HG03575 (cell line): ENCODE data around the gene SEMA3B.
"Not testable (repeated sequence)": the region's sequence is repeated elsewhere in the genome, so short reads cannot be mapped to it uniquely, and the experiment has no call there.

Source experiments
- ATAC-seq: cut with Tn5 transposase; IDR thresholded peaks from one replicate; pipeline ENCODE4 v1.9.1; 2021; ENCODE audit not compliant: unreplicated experiment, insufficient number of reproducible peaks, low FRiP score; ENCODE audit errors: extremely low read depth

SEMA3B gene

DNA sequence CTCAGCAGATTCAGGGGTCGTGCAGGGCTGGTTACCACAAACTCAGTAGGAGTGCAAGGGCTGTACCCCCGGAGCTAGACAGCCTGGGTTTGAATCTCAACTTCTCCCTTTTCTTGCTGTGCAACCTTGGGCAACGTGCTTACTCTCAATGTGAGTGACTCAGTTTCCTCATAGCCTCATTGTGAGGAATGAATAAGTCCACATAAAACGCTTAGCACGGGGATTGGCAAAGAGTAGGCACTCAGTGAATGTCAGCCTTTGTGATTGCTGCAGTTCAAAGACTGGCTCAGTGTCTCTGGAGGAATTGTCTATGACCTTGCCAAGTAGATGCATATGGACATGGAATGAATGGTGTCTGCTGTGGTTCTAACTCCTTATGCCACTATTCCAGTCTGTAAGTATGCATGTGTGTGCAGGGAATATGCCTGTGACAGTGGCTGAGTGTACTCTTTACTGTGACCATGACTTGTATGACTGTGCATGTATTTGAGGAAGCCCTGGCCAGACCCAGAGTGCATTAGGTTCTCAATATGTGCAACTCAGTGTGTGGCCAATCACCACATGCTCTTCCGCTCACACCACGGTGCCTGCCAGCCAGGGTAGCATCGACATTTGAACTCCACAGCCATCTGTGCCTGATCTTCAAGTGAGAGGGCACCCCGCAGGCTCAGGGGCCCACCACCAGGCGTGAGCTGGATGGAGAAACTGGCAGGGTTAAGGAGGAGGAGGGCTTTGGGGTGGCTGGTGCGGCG is 31.2 kb downstream of the SEMA3B start:
- no peak for ATAC-seq

DNA sequence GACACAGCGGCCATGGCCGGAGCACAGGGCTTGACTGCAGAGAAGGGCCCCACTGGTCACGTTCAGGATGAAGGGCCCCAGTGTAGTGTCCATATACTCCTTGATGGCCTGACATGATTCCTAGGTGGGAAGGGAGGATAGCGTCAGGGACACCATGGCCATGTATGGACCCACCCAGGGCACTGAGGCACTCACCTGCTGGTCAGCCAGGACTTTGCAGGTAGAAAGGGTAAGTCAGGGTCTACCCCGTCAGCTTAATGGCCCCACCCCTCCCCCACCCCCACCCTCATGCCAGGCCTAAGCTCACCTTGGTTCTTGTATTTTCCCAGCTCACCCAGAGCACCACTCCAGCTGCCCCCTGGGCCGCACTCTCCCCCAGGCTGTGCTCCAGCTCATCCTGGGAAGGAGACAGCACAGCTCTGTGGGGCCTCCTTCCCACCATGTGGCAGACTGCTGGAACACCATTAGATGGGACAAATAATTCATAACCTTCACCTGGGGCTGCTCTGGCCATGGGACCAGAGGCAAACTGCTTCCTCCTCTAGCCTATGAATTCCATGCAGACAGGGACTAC is 31.8 kb downstream of the SEMA3B start:
- no peak for ATAC-seq

DNA sequence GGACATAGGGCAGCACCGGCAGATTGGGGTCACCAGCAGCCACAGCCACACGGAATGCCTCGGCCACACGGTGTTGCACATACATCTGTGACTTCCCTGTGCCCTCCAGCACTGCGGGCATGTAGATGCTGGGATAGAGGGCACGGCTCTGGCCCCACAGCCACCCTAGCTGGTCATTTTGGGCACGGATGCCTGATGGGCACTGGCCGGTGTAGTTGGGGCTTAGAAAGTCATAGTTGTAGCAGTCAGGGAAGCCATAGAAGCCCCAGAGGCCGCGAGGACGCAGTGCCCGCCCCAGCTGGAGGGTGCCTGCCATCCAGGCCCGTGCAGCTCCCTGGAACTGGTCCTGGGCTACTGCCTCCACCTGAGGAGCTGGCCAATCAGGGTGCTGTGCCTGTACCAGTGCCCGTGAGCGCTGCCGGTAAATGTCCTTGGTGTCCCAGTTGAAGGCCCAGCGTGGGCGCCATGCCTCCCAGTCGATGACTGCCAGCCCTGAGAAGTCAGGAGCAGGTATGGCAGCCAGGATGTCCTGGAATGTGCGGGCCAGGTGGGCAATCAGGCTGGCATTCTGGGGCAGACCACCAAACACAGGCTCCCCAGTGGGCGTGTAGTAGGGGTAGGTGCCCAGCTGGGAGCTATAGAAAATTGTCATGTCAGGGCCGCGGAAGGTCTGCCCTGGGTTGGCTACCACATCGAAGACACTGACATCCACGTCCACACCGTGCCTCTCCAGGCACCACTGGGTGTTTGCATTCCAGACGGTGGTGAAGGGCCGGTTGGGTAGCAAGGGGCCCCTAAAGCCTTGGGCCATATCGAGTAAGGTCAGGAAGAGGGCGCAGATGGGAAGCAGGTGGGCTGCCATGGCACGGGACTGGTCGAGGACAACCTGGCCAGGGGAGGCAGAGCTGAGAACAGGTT is 33.4 kb downstream of the SEMA3B start:
- ATAC-seq = no peak

DNA sequence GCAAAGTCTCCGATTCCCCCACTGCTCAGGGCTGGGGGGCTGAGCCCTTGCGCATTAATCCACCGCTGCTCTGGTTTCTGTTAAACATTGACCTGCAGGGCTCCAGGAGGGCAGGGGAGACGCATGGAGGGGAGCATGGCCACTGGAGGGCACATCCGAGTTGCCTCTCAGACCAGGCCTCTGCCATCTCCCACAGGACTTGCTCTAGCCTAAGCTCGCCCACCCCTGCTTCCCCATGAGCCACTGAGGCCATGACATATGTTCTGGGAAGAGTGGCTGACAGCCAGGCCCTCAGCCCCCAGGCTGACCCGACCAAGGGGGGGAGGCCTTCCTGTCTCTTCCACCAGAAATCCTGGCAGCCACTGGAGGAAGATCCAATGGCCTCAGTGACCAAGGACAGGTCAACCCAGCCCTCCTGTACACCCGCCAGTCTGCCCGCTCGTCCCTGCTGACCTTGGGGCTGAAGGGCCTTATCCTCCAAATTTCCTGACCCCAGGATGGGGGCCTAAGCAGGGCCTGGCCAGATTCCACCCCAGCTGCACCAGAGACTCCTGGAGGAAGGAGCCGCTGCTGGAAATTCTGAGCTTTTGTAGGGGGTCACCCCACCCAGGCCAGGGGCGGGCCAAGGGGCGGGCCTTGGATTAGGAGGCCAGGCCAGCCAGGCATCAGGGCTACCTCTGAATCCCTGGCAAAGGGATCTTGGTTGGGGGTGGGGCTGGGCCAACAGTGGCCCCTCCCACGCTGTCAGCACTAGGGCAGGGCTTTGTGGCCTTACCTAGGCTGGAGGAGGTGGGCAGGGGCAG is 34.3 kb downstream of the SEMA3B start, which contains the start of gene HYAL1:
HYAL1 (minus strand) TSS at position 562 of the 803 bp plus-strand sequence. CDS start 618 bp downstream, outside the sequence.
- ATAC-seq = no peak

DNA sequence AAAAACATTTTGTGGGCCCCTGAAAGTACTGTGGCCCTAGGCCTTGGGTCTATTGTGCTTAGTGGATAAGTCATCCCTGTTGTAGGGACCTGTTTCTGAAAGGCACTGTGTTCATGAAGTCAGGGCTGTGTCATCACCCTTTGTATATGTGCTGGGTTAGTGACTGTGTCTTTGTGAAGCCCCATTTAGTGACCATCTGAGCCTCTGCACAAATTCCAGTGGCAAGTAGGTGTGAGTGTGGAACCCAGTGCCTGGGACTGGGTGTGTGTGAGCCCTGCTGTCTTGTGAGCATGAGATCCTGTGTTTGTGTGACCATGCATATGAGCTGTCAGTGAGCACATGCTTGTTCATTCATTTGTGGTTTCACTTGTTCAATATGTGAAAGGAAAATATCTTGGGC is 35.7 kb downstream of the SEMA3B start:
- no peak for ATAC-seq

DNA sequence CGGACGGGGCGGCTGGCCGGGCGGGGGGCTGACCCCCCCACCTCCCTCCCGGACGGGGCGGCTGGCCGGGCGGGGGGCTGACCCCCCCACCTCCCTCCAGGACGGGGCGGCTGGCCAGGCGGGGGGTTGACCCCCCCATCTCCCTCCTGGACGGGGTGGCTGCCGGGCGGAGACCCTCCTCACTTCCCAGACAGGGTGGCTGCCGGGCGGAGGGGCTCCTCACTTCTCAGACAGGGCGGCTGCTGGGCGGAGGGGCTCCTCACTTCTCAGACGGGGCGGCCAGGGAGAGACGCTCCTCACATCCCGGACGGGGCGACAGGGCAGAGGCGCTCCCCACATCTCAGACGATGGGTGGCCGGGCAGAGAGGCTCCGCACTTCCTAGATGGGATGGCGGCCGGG is 43.1 kb downstream of the SEMA3B start:
- not testable (repeated sequence) for ATAC-seq

DNA sequence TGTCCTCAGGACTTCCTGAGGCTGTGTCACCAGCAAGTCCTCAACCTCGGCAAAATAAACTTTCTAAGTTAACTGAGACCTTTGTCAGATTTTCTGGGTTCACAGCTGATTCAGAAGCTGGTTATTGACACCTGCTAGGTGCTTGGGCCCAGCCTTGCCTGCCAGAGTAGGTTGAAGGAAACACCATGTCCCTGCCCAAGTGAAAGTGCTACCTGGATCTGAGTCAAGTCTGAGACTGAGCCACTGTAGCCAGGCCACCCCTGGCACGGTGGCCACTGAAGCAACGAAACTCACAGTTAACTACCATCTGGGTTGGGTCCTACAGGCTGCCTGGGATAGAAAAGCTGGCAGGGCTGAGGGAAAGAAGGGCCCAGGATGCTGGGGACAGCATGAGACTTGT is 45.4 kb downstream of the SEMA3B start:
- no peak for ATAC-seq

DNA sequence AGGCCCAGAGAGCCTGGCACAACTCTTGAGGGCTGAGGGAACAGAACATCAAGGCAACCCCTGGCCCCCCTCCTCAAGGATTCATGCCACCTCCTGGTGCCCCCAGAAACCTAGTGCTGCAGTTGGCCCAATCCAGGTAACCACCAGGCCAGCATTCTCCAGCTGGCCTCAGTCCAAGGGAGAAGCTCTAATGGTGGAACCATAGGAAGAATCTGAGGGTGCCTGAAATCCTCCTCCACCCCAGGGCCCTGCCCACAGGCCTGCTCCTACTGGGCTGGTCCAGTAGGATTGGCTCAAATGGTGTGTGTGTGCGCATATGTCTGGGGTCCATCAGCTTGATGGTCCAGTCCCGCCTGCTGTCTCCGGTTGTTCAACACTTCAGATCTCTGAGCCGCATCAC is 45.9 kb downstream of the SEMA3B start:
- ATAC-seq = no peak

DNA sequence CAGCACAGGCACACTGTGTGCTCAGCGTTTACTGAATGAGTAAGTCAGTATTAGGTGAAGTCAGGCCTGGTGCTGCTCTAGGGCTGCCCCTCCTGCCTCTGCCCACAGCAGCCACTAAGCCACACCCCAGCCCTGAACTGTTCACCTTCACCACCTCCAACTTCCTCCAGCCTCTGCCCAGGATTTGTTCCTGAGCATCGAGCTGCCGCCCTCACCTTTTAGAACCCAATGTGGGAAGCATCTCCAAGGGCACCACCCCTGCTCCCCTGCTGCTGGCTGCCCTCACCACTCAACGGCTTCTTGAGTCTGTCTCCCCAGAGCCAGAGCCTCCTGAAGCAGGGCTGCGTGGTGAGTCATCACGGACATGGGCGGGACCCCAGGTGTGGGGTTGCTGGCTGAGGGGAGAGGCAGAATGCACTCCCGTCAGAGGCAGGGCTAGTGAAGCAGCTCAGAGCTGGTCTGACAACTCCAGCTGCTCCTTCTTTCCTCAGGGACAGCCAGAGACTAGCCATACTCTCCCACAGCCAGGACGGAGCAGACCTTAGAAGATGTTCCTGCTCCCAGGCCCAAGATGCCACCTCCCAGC is 47.8 kb downstream of the SEMA3B start:
- ATAC-seq = no peak

DNA sequence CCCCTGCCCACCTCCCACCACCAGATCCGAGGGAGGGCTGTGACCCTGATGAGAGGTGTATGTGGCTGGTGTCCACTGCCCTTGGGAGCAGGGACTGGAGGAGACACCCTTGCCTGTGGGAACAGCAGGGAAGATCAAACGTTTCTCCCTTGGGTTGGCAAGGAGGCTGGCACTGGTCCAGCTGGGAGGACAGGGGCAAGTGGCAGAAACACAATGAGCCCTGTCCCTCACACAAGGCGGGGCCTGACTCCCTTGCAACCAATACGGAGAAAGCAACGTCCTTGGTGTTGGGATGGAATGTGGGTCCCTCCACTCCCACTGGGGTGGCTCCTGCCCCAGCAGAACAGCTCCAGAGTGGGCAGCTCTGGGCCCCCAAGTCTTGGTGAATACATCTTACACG is 48.4 kb downstream of the SEMA3B start:
- no peak for ATAC-seq

DNA sequence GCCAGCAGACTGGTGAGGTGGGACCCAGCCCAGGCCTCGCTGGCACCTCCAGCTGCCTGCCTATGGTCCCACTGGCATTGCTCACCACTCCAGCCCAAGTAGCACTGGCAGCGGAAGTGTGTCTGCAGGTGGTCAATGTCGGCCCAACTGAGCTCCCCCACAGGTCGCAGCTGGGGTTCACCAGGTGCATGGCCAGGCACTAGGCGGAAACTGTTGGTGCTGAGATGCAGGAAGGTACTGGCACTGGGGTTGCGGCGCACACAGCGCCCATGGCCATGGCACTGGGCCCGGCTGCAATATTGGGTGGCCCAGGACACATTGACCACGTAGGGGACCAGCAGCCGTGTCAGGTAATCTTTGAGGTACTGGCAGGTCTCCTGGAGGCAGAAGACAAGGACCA is 49.2 kb downstream of the SEMA3B start:
- no peak for ATAC-seq

DNA sequence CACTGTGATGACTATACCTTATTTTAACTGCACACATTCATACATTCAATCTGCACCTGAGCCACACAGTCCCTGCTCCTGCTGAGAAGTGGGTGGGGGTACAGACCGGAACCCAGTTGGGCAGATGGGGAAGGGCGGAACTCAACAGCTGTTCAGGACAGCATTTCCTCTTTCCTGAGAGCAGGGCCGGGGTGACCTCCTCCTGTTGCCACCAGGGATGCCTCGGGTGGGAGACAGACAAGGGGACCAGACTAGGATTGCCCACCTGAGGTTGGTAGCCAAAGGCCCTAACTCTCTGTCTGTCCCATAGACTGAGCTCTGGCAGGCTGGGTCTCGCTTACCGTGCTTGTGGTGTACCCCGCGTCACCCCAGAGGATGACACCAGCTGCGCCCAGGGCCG is 49.7 kb downstream of the SEMA3B start:
- ATAC-seq = no peak

DNA sequence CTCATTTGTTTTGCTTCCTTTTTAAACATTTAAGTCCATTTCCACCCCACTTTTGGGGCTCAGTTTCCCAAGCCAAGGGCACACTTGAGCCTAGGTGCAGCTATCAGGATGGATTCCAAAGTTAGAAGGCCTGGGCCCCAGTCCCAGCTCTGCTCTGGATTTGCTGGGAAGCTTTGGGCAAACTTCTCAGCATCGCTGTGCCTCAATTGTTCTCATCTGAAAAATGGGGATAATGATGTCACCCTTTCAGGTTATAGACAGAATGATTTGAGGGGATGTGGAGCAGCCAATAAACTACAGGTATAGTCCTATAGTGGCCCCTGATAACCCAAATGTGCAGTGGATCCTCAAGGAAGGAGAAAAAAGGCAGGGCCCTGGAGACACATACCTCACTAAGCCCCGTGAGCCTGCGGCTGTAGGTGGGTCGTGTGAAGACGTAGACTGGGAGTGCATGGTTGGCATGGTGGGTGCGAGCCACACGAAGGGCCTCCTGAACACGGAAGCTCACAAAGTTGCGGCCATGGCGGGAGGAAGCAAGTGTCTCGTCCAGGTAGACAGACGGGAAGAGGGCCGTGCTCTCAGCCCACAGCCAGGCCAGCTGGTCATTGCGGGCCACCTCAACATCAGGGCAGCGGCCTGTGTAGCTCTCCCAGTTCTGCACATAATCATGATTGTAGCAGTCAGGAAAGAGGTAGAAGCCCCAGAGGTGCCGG is 50.4 kb downstream of the SEMA3B start:
- ATAC-seq = no peak

DNA sequence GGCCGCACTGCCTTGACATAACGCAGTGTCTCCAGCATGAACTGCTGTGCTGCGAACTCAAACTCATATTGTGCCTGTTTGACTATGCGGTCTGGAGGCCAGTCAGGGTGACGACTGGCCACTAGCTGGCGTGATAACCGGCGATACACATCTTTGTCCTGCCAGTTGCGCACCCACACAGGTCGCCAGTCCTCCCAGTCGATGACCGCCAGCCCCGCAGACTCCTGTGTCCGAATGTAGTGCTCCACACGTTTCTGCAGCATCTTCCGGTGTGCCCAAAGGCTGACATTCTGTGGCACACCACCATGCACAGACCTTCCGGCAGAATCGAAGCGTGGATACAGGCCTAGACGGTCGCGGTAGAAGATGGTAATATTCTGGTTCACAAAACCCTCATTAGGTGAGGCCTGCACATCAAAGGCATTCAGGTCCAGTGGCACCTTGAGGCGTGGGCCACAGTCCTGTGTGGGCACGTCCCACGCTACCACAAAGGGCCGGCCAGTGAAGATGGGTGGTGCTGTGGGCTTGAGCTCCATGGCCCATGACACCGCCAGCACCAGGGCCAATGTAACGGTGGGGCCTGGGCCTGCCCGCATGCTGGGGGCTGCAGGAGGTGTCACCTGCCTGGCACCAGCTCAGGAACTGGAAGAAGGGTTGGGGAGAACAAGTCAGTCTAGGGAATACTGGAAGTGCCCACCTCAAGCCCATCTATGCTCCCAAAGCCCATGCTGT is 51.1 kb downstream of the SEMA3B start:
- ATAC-seq = no peak

DNA sequence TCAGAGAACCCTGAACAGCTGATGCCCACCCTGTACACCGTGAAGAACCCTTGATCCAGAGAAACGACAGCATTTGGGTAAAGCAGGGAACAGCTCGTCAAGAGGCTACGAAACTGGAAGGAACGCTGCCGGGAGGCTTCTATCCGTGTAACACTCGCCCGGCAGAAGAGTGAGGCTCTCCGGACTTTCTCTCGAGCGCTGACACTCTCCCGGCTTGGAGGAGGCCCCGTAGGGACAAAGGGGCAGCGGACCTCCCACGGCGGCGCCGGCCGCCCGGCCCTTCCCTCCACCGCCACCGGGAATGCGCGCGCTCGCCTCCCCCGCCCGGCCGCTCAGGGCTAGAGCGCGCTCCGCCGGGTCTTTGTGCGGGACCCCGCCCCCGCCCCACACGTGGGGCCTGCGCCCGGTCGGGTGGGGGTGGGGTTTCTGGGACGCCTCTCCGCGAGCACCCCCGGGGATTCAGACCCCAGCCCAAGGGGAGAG is 51.9 kb downstream of the SEMA3B start:
- ATAC-seq = no peak

DNA sequence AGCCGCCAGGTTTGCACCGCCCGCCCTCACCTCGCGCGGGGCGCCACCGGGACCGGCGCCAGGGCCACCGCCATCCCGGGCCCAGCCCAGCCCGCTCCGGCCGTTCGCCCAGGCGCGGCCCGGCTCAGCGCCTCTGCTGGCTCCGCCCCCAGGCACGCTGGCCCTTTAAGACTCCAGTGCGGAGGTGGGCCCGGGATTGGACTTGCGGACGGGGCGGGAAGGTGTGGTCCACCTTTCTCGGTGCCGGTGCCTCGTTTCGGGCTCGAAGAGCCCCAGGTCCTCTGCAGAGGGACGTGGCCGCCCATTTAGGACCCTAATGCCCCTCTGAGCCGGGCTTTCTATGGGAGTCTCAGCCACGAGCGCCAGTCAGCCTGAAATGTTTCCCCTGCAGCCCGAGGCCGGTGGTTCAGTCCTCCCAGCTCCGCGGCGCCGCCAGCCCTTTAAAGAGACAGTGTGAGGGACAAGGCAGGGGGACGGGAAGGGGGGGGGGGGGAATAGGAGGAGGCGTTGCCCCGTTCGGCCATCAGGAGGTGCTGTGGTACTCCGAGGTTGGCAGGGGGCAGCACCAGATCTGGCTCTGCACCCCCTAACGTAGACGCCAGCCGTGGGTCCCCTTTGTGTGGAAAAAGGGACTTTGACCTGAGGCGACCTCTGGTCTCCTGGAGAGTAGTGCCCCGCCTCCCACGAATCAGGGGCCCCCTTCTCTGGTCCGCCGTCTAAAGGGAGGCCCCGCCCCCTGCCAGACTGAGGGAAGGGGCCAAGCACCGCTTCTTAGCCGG is 52.6 kb downstream of the SEMA3B start:
- ATAC-seq = no peak

DNA sequence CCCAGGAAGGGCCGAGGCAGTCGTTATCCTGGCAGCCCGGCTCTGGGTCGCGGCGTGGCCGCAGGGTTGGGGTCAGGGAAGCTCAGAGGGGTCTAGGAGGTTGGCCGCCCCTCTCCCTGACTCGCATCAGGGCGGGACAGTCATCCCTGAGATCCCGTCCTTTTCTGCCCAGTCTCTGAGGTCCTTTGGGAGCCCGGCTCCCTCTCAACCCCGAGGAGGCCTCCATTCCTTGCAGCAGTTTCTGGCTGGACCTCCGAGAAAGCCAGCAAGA is 53.1 kb downstream of the SEMA3B start:
- ATAC-seq = no peak
